Common myeloid progenitor, CD34-positive (primary cell): ENCODE measurements around the gene ATP2B1.
A peak's percentile ranks its signal among the peaks of the same experiment; 100 is the strongest.
"Not testable (repeated sequence)": the region's sequence is repeated elsewhere in the genome, so short reads cannot be mapped to it uniquely, and the experiment has no call there.

Experiments used
- CTCF ChIA-PET: fragments of 350-600 bp; sonication (Branson Sonifier 250); formaldehyde crosslinking; loops from one replicate; lab custom pipeline; 2021; ENCODE audit warnings: antibody characterized with exemption; lab: Charles Lee
- POLR2A ChIA-PET: fragments of 350-600 bp; sonication (Branson Sonifier 250); formaldehyde crosslinking; loops from one replicate; lab custom pipeline; 2021; ENCODE audit warnings: antibody characterized with exemption; lab: Charles Lee
- DNase-seq, 3 donors: peaks; one replicate each; pipeline versions ENCODE4 v3.0.0 to v3.0.0-alpha.2; 2013
- H3K27ac ChIP-seq, 2 experiments: 1 replicate in 1 of 2; 2 replicates in 1 of 2; pipeline ENCODE4 v1.7.0; 2013; ENCODE audit warnings: inconsistent platforms in 2 of 2, low read length in 2 of 2, mild to moderate bottlenecking in 2 of 2, low read depth in 1 of 2, moderate library complexity in 1 of 2; ENCODE audit not compliant: severe bottlenecking in 2 of 2, insufficient read depth in 1 of 2, poor library complexity in 1 of 2
- H3K27me3 ChIP-seq, 5 experiments: replicated peaks in 2 of 5; 1 replicate in 3 of 5; 2 replicates in 2 of 5; pipeline versions ENCODE4 v1.6.1 to v1.7.0; 2013; ENCODE audit warnings: low read length in 4 of 5, mild to moderate bottlenecking in 2 of 5, moderate library complexity in 2 of 5, inconsistent platforms in 1 of 5; ENCODE audit not compliant: insufficient read depth in 5 of 5, control insufficient read depth in 4 of 5
- H3K36me3 ChIP-seq, 4 experiments: 1 replicate in 2 of 4; 2 replicates in 2 of 4; pipeline versions ENCODE4 v1.6.1 to v1.7.0; 2013; ENCODE audit warnings: low read length in 3 of 4, control low read depth in 1 of 4, mild to moderate bottlenecking in 1 of 4; ENCODE audit not compliant: control insufficient read depth in 4 of 4, insufficient read depth in 4 of 4
- H3K4me1 ChIP-seq, 4 experiments: 1 replicate in 3 of 4; 2 replicates in 1 of 4; pipeline versions ENCODE4 v1.6.1 to v1.7.1; 2013; ENCODE audit warnings: low read length in 3 of 4, mild to moderate bottlenecking in 3 of 4, control low read depth in 1 of 4, inconsistent platforms in 1 of 4, moderate library complexity in 1 of 4; ENCODE audit not compliant: control insufficient read depth in 4 of 4, insufficient read depth in 4 of 4; ENCODE audit errors: control extremely low read depth in 1 of 4
- H3K4me3 ChIP-seq, 7 experiments: 1 replicate in 4 of 7; 2 replicates in 3 of 7; pipeline versions ENCODE4 v1.5.1 to v1.7.0; 2013; ENCODE audit warnings: mild to moderate bottlenecking in 7 of 7, low read length in 6 of 7, moderate library complexity in 6 of 7, inconsistent platforms in 2 of 7, low read depth in 2 of 7, control low read depth in 1 of 7; ENCODE audit not compliant: insufficient read depth in 4 of 7, control insufficient read depth in 1 of 7; ENCODE audit errors: extremely low read depth in 1 of 7
- H3K9me3 ChIP-seq, 5 experiments: 1 replicate in 4 of 5; 2 replicates in 1 of 5; pipeline versions ENCODE4 v1.6.1 to v1.7.1; 2013; ENCODE audit warnings: low read length in 4 of 5, mild to moderate bottlenecking in 2 of 5, inconsistent platforms in 1 of 5, low read depth in 1 of 5, moderate library complexity in 1 of 5; ENCODE audit not compliant: control insufficient read depth in 4 of 5, insufficient read depth in 2 of 5; ENCODE audit errors: control extremely low read depth in 1 of 5
- WGBS: methylation state at CpG from one replicate; pipeline ENCODE4 v1.1.5; 2013; ENCODE audit not compliant: insufficient coverage; 5-methylcytosine and 5-hydroxymethylcytosine counted together

The ATP2B1 gene

DNA sequence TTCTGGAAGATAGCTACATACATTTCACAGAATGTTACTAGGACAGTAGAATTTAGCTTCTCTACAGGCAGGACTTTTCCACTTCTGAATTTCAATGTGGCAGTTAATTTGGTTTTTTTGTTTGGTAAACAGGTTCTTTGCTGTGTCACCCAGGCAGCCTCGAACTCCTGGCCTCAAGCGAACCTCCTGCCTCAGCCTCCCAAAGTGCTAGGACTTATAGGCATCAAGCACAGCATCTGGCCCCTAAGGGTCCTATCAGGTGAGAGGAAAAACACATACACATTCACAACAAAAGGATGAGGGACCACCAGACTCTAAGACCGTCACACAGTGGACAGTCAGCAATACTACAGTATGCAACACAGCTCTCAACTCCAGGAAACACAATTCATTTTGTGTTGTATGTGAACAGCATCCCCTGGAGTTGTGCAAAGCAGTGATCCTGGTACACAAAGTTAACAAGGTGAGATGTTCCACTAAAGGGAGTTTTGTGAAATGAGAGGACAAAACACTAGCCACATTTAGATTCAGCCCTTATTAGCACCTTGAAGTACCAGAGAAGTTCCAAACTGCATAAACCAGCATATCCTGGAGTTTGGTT lies 6.9 kb downstream of the ATP2B1 start:
- no peaks in the 10 kb centered on the region for H3K9me3 ChIP-seq
- DNase-seq: no peak
- H3K27me3 ChIP-seq: no peaks in the 10 kb centered on the region
- H3K4me1 ChIP-seq: peaks cover 0 to 6% (median 2%) of the 10 kb centered on the region in 4 experiments
- no peak overlapping the region for H3K27ac ChIP-seq
- no peaks in the 10 kb centered on the region for H3K36me3 ChIP-seq
- 92% methylated on average over 2 of the region's 3 CpGs for WGBS
- ChIA-PET POLR2A (no interaction called here), CTCF (interaction anchor here (3.7 kb wide), 1 partner anchor 13 kb away, joined by 12 read pairs; no protein-coding TSS in a partner anchor)
- no peak overlapping the region for H3K4me3 ChIP-seq

DNA sequence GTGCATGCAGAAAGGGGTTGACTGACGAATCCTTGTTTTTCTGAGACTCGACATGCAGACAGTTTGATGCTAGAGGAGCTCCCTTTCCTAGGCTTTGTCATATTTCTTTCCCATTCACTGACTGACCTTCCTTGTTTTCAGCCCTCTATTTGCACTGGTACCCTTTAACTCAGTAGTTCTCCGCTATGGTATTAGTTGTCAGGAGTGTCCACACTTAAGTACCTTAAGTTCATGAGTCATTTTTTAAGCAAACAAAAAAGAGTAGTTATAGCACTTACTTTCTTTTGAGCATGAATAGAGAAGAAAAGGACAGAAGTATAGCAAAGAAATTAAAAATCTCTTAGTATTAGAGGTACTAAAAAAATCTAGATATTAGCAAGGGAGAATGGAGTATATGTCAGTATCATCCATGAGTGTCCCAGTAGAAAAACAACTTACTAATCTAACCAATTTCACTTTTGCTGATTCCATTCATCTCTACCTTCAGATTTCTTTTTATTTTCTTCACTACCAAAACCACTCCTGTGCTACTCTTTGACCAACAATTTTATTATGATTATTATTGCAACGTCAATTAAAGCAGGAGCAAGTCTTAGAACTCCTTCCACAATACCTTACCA lies 8.3 kb downstream of the ATP2B1 start:
- Histone ChIP-seq H3K4me1 (no peaks in the 10 kb centered on the region), H3K27me3 (no peaks in the 10 kb centered on the region), H3K36me3 (no peaks in the 10 kb centered on the region), H3K27ac (no peak overlapping the region), H3K9me3 (no peaks in the 10 kb centered on the region), H3K4me3 (no peak overlapping the region)
- 100% methylated on average over 2 of the region's 4 CpGs for WGBS
- no peak for DNase-seq
- CTCF ChIA-PET: interaction anchor here (3.7 kb wide), 1 partner anchor 11 kb away, joined by 12 read pairs; no protein-coding TSS in a partner anchor
- POLR2A ChIA-PET: interaction anchor here (1.0 kb wide), 1 partner anchor 97 kb away, joined by 3 read pairs; no protein-coding TSS in a partner anchor

DNA sequence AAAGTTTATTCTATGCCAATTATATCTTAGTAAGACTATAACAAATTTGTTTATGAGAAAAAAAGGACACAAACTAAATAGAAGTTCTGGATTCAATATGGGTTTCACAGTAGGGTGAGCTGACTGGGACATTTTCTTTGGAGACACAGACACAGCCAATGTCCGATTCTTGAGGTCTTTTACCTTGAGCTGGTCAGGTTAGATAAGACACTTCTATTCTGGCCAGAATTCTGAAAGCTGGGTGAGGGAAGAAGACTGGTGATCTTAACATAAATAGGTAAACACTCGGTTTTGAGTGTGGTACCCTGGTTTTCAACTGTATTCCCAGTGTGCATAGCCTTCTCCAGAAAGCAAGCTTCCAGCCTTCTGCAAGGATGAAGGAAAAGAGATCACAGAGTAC lies 10.0 kb downstream of the ATP2B1 start:
- Histone ChIP-seq H3K4me3 (no peak overlapping the region), H3K27ac (no peak overlapping the region), H3K9me3 (no peaks in the 10 kb centered on the region), H3K27me3 (no peaks in the 10 kb centered on the region), H3K36me3 (no peaks in the 10 kb centered on the region), H3K4me1 (no peaks in the 10 kb centered on the region)
- 100% methylated on average over 2 of the region's 2 CpGs for WGBS
- ChIA-PET CTCF (interaction anchor here (0.8 kb wide), 1 partner anchor 10 kb away, joined by 5 read pairs; the partner anchor contains the start of gene ATP2B1), POLR2A (no interaction called here)
- no peak for DNase-seq

DNA sequence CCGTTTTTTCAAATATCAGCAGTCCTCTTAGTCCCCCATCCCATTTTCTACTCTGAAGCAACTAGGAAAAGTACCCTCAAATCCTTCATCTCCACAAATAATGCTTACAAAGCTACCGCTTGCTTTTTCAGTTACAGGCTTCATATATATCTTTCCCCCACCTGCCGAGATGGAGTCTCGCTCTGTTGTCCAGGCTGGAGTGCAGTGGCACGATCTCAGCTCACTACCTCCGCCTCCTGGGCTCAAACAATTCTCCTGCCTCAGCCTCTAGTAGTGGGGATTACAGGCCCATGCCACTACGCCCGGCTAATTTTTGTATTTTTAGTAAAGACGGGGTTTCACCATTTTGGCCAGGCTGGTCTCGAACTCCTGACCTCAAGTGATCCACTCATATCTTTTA lies 10.9 kb downstream of the ATP2B1 start:
- H3K36me3 ChIP-seq, H3K27me3 ChIP-seq, CTCF ChIA-PET, H3K4me3 ChIP-seq, H3K9me3 ChIP-seq, H3K4me1 ChIP-seq, POLR2A ChIA-PET, DNase-seq, H3K27ac ChIP-seq: not testable (repeated sequence)
- 99% methylated on average over 8 of the region's 10 CpGs for WGBS

DNA sequence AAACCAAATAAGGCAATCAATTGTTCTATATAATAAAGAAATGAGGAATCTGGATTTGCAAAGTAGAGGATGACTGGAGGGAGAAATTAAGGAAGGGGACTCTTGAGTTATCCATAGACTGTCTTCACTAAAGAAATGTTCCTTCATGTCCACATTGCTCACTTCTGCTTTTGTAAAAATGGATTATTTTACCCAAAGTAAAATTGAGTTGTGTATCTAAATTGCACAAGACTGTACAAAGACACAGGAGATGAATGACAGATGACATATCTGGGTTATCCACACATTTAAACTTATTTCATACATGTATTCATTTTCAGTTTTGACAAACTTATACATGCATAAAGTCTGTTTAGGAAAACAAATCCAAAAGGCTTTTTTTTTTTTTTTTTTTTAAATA lies 11.3 kb downstream of the ATP2B1 start:
- Histone ChIP-seq H3K4me3 (no peak overlapping the region), H3K27ac (no peak overlapping the region), H3K4me1 (no peaks in the 10 kb centered on the region), H3K9me3 (no peaks in the 10 kb centered on the region), H3K36me3 (no peaks in the 10 kb centered on the region), H3K27me3 (no peaks in the 10 kb centered on the region)
- ChIA-PET CTCF (no interaction called here), POLR2A (no interaction called here)
- peak in 2 of 3 donors; percentile 28 to 42 for DNase-seq

DNA sequence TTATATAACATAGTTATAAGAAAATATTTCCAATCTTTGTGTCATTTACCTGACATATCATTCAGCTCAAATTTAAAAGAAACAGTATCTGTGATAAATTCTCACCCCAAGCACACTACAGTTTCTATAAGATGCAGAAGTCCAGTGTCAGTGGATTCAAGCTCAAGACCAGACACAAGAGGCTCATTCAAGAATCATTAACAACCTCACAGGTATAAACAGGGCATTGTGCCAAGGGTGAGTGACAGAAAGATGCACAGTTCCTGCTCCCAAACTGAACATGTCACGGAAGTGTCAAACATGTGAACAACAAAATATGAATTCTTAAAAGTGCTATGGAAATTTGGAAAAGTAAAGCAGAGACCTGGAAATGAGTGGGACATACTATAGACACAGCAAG lies 12.8 kb downstream of the ATP2B1 start:
- ChIA-PET CTCF (no interaction called here), POLR2A (no interaction called here)
- WGBS: 100% methylated on average over 1 of the region's 1 CpG
- Histone ChIP-seq H3K27me3 (no peaks in the 10 kb centered on the region), H3K27ac (no peak overlapping the region), H3K4me1 (no peaks in the 10 kb centered on the region), H3K9me3 (no peaks in the 10 kb centered on the region), H3K4me3 (no peak overlapping the region), H3K36me3 (no peaks in the 10 kb centered on the region)
- no peak for DNase-seq

DNA sequence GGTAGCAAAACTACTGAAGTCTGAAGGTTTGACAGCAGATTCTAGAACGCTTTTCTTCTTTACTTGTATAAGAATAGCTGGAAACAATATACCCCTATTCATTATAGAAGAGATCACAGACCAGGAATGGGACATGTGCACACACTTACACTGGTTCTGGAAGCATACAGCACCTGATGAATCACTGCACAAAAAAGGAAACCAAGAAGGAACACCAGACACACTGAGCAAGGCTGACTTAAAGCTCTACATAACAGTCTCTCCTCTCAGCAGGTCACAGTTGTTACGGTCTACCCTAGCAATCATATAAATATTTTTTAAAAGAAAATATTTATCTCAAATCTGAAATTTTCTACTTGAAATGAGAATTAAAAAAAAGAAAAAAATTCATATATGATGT lies 13.5 kb downstream of the ATP2B1 start:
- Histone ChIP-seq H3K4me1 (no peaks in the 10 kb centered on the region), H3K27me3 (no peaks in the 10 kb centered on the region), H3K27ac (no peak overlapping the region), H3K4me3 (no peak overlapping the region), H3K9me3 (no peaks in the 10 kb centered on the region), H3K36me3 (no peaks in the 10 kb centered on the region)
- DNase-seq: no peak
- WGBS: no CpG with 5 or more reads among the region's 2 CpGs
- CTCF ChIA-PET: no interaction called here
- POLR2A ChIA-PET: no interaction called here
